Measurements from ENCODE around the gene UBAP1. TPM values are rescaled to one million over a fixed set of nuclear protein-coding genes. Genes with fewer than 3 reads are reported as not detected.

UBAP1 gene
- total RNA-seq (2014; rRNA removed; shearing (Covaris generic)) (20.7 and 24.9 TPM in 2 replicates), polyA plus RNA-seq (2016; fragmentation: Nextera tagmentation; extraction: Ambion mirVana) (16.8 and 17.4 TPM in 2 replicates)
- long read RNA-seq, partial matches to known transcripts: 2 of 9 reads
- long read RNA-seq, other reads (novel, unspliced or antisense): 2 of 9 reads

- Histone ChIP-seq H4K20me1 (replicated peaks; ENCODE audit: insufficient read depth) (peaks cover 19% of the 10 kb centered on the region; the same call in 1 of the 2 replicates), H2AFZ (peak within 1 kb of the TSS; percentile 57), H3K4me2 (peak within 1 kb of the TSS; percentile 86), H3K9me2 (ENCODE audit: insufficient read depth) (no peaks in the 10 kb centered on the region), H3K27me3 (ENCODE audit: insufficient read depth) (no peaks in the 10 kb centered on the region), H3F3A (replicated peaks; ENCODE audit: low read depth) (no peaks in the 10 kb centered on the region), H3K4me1 (ENCODE audit: insufficient read depth) (no peaks in the 10 kb centered on the region), H3K36me3 (ENCODE audit: insufficient read depth) (no peaks in the 10 kb centered on the region), H3K27ac (ENCODE audit: low read depth) (peak within 1 kb of the TSS; percentile 93), H3K79me2 (replicated peaks; ENCODE audit: insufficient read depth) (peaks cover 51% of the 10 kb centered on the region), H3K4me3 (peak within 1 kb of the TSS; percentile 81)
- ATAC-seq: peak; percentile 89
- H3K27ac Mint-ChIP-seq: peak within 1 kb of the TSS; percentile 99
- no peaks in the 10 kb centered on the region for H3K4me1 Mint-ChIP-seq
- H3K9me3 Mint-ChIP-seq: no peaks in the 10 kb centered on the region
- TF ChIP-seq CREB1 (CRISPR knock-in tag; IDR thresholded peaks at IDR 0.05; ENCODE audit: low read depth): peak; percentile 96
- peak; percentile 90 for TF ChIP-seq POLR2AphosphoS5 (IDR thresholded peaks at IDR 0.05; ENCODE audit: low read depth)
- TF ChIP-seq NANOG (IDR thresholded peaks at IDR 0.05; ENCODE audit: borderline replicate concordance): no peak
- no peak for TF ChIP-seq REST (IDR thresholded peaks at IDR 0.05; ENCODE audit: unreplicated experiment)
- TF ChIP-seq ZNF462 (CRISPR knock-in tag; IDR thresholded peaks at IDR 0.05): no peak
- no peak for TF ChIP-seq ZNF331 (CRISPR knock-in tag; IDR thresholded peaks at IDR 0.05; ENCODE audit: low read depth)
- no peak for TF ChIP-seq STAT1 (IDR thresholded peaks at IDR 0.05; ENCODE audit: unreplicated experiment)
- H3K4me3 Mint-ChIP-seq: peak within 1 kb of the TSS; percentile 96
- peaks cover 11% of the 10 kb centered on the region for H3K27me3 Mint-ChIP-seq (ENCODE audit: insufficient read depth, low read depth, poor library complexity)
- peaks cover 6% of the 10 kb centered on the region; the same call in 2 of the 3 replicates for H3K36me3 Mint-ChIP-seq (ENCODE audit: low read depth)
- peak; percentile 99 for DNase-seq (ENCODE audit: low spot score)
These were observed at the start of gene UBAP1 for GRCh38 chr9:34178436-34179212. Gene UBAP1, plus strand, starts transcription at chr9:34179043. Its CDS starts 41,872 bp downstream, at chr9:34220915.
